A549 (cell line): Measurements from ENCODE around the gene SNCB. TPM values are rescaled to one million over a fixed set of nuclear protein-coding genes. Genes with fewer than 3 reads are reported as not detected.
A peak's percentile ranks its signal among the peaks of the same experiment; 100 is the strongest.

Experiments used
- ATAC-seq, 2 experiments: fragments of 200-7000 bp in 1 of 2; fragments of >200 bp in 1 of 2; cut with Nextera tagmentation in 1 of 2; cut with Tn5 transposase in 1 of 2; 3 replicates each; pipeline versions ENCODE4 v1.8.0 to v1.9.1; 2018 to 2020; ENCODE audit warnings: mild to moderate bottlenecking in 1 of 2, moderate library complexity in 1 of 2
- CTCF ChIA-PET: fragments of 300-600 bp; sonication (Branson Sonifier 250); formaldehyde crosslinking; extraction: SDS; loops from one replicate; lab custom pipeline; 2021; ENCODE audit warnings: antibody characterized with exemption, inconsistent platforms; lab: Yijun Ruan, JAX
- POLR2A ChIA-PET: fragments of 350-600 bp; formaldehyde crosslinking; extraction: SDS; loops from one replicate; lab custom pipeline; 2021; ENCODE audit warnings: antibody characterized with exemption, inconsistent platforms; lab: Yijun Ruan, JAX
- DNase-seq, 2 experiments: peaks; one replicate each; pipeline versions ENCODE4 v3.0.0 to v3.0.0-alpha.2; 2011 to 2016; ENCODE audit warnings: low read depth in 1 of 2, low spot score in 1 of 2
- FAIRE-seq: peaks from 2 replicates; lab custom pipeline; 2011; peaks lifted over from hg19 to GRCh38; lab: Jason Lieb, UNC
- H3K27ac ChIP-seq, 2 experiments: fragments of >200 bp; sonication (Bioruptor Twin); formaldehyde crosslinking; 3 replicates each; pipeline ENCODE4 v1.5.1; 2016 to 2017
- H3K4me1 ChIP-seq: fragments of >200 bp; sonication (Bioruptor Twin); formaldehyde crosslinking; 3 replicates; pipeline ENCODE4 v1.6.1; 2016
- H3K4me2 ChIP-seq: fragments of >200 bp; sonication (Bioruptor Twin); formaldehyde crosslinking; 3 replicates; pipeline ENCODE4 v1.6.1; 2016
- H3K4me3 ChIP-seq: fragments of >200 bp; sonication (Bioruptor Twin); formaldehyde crosslinking; 3 replicates; pipeline ENCODE4 v1.5.1; 2016
- H3K9me3 ChIP-seq: fragments of >200 bp; sonication (Bioruptor Twin); formaldehyde crosslinking; 3 replicates; pipeline ENCODE4 v1.6.1; 2016
- BHLHE40 ChIP-seq: IDR thresholded peaks from 2 replicates; pipeline ENCODE4 v1.6.1; 2012; ENCODE audit warnings: low read depth, low read length, inconsistent platforms
- CBX8 ChIP-seq: fragments of 200-600 bp; sonication (generic); IDR thresholded peaks from 2 replicates; pipeline ENCODE4 v1.6.1; 2016
- CEBPB ChIP-seq, 2 experiments: fragments of >200 bp in 1 of 2; sonication (Bioruptor Twin) in 1 of 2; formaldehyde crosslinking in 1 of 2; IDR thresholded peaks; 2 replicates each; pipeline ENCODE4 v1.6.1; 2012 to 2016
- CHD2 ChIP-seq: fragments of 150-350 bp; IDR thresholded peaks from 2 replicates; pipeline ENCODE4 v1.6.1; 2014; ENCODE audit warnings: low read length; ENCODE audit not compliant: partially characterized antibody
- EP300 ChIP-seq, 2 experiments: fragments of >200 bp; sonication (Bioruptor Twin); formaldehyde crosslinking; IDR thresholded peaks; 2 replicates in 1 of 2; 3 replicates in 1 of 2; pipeline ENCODE4 v1.6.1; 2016 to 2017
- FOSL2 ChIP-seq, 2 experiments: fragments of 450-650 bp in 1 of 2; fragments of >200 bp in 1 of 2; sonication (Bioruptor Twin) in 1 of 2; formaldehyde crosslinking; IDR thresholded peaks; 2 replicates each; pipeline versions ENCODE4 v1.5.0 to v1.6.1; 2016 to 2020; ENCODE audit warnings: mild to moderate bottlenecking in 1 of 2, moderate library complexity in 1 of 2
- FOXS1 ChIP-seq: fragments of 250-450 bp; sonication (Bioruptor Pico); IDR thresholded peaks from 2 replicates; pipeline ENCODE4 v1.5.0; 2020; ENCODE audit warnings: mild to moderate bottlenecking, moderate library complexity
- HEYL ChIP-seq: fragments of 250-450 bp; sonication (Bioruptor Pico); IDR thresholded peaks from 2 replicates; pipeline ENCODE4 v1.8.0; 2021; ENCODE audit warnings: mild to moderate bottlenecking, moderate library complexity
- HOXA7 ChIP-seq: fragments of 250-450 bp; sonication (Bioruptor Pico); IDR thresholded peaks from 2 replicates; pipeline ENCODE4 v1.5.0; 2020; ENCODE audit warnings: mild to moderate bottlenecking, moderate library complexity
- JUN ChIP-seq, 2 experiments: fragments of >200 bp; sonication (Bioruptor Twin); formaldehyde crosslinking; IDR thresholded peaks; 2 replicates in 1 of 2; 3 replicates in 1 of 2; pipeline ENCODE4 v1.6.1; 2016 to 2017
- JUNB ChIP-seq: fragments of >200 bp; sonication (Bioruptor Twin); formaldehyde crosslinking; IDR thresholded peaks from 2 replicates; pipeline ENCODE4 v1.6.1; 2016
- MAFK ChIP-seq: fragments of 450-650 bp; IDR thresholded peaks from 2 replicates; pipeline ENCODE4 v1.6.1; 2014; ENCODE audit not compliant: partially characterized antibody
- MAX ChIP-seq: IDR thresholded peaks from 2 replicates; pipeline ENCODE4 v1.6.1; 2012
- MAZ ChIP-seq: fragments of 150-350 bp; IDR thresholded peaks from 2 replicates; pipeline ENCODE4 v1.6.1; 2014; ENCODE audit warnings: antibody characterized with exemption, low read depth, low read length, borderline replicate concordance
- MYC ChIP-seq: IDR thresholded peaks from 2 replicates; pipeline ENCODE4 v1.6.1; 2012; ENCODE audit warnings: mild to moderate bottlenecking, inconsistent platforms, low read length, improper control_type of control experiment, borderline replicate concordance
- PHF8 ChIP-seq: fragments of 200-600 bp; sonication (generic); IDR thresholded peaks from 2 replicates; pipeline ENCODE4 v1.6.1; 2016; ENCODE audit warnings: low read depth, mild to moderate bottlenecking, antibody characterized with exemption, moderate library complexity, borderline replicate concordance
- POLR2A ChIP-seq: IDR thresholded peaks from 2 replicates; pipeline ENCODE4 v1.6.1; 2012; ENCODE audit warnings: mild to moderate bottlenecking, low read length
- RNF2 ChIP-seq: fragments of 200-600 bp; sonication (generic); IDR thresholded peaks from 2 replicates; pipeline ENCODE4 v1.6.1; 2016; ENCODE audit warnings: low read depth, mild to moderate bottlenecking, antibody characterized with exemption, moderate library complexity, borderline replicate concordance
- TFCP2L1 ChIP-seq: fragments of 250-450 bp; sonication (Bioruptor Pico); IDR thresholded peaks from 2 replicates; pipeline ENCODE4 v1.5.0; 2021; ENCODE audit warnings: mild to moderate bottlenecking
- TP53 ChIP-seq: fragments of 250-450 bp; sonication (Bioruptor Pico); IDR thresholded peaks from 2 replicates; pipeline ENCODE4 v1.5.0; 2021; ENCODE audit warnings: mild to moderate bottlenecking, moderate library complexity
- ZFP36 ChIP-seq: fragments of 450-650 bp; IDR thresholded peaks from 2 replicates; pipeline ENCODE4 v1.6.1; 2014; ENCODE audit warnings: borderline replicate concordance; ENCODE audit not compliant: partially characterized antibody
- ZSCAN20 ChIP-seq: fragments of 250-450 bp; sonication (Bioruptor Pico); IDR thresholded peaks from 2 replicates; pipeline ENCODE4 v1.8.0; 2022; ENCODE audit warnings: mild to moderate bottlenecking, moderate library complexity
- WGBS: methylation state at CpG from one replicate; pipeline ENCODE4 v1.1.6; 2017; ENCODE audit errors: missing lambda C conversion rate; 5-methylcytosine and 5-hydroxymethylcytosine counted together
- polyA plus RNA-seq, 4 experiments: library from polyadenylated mRNA; depleted of rRNA in 3 of 4; stranded (reverse); fragments of >200 nt; fragmentation: RNase III in 1 of 4; extraction: RNeasy Plus Mini Kit Qiagen cat#74134 plus additional on column Dnase treatment in 1 of 4; gene quantifications; 2 replicates in 3 of 4; 3 replicates in 1 of 4; pipeline ENCODE4 v1.2.3, GENCODE V29; 2011 to 2017
- TF ChIP-seq, protein P1 (sequence below): fragments of 200-600 bp; sonication (generic); IDR thresholded peaks from 2 replicates; pipeline ENCODE4 v1.6.1; 2016; ENCODE audit warnings: antibody characterized with exemption, mild to moderate bottlenecking, moderate library complexity
- TF ChIP-seq, protein P2 (sequence below): fragments of 150-350 bp; IDR thresholded peaks from 2 replicates; pipeline ENCODE4 v1.6.1; 2014; ENCODE audit warnings: low read depth, mild to moderate bottlenecking, low read length

SNCB gene
- polyA plus RNA-seq, 2 of the 4 experiments (the other 2 are of a cell fraction), result 0.37 to 0.74 TPM

DNA sequence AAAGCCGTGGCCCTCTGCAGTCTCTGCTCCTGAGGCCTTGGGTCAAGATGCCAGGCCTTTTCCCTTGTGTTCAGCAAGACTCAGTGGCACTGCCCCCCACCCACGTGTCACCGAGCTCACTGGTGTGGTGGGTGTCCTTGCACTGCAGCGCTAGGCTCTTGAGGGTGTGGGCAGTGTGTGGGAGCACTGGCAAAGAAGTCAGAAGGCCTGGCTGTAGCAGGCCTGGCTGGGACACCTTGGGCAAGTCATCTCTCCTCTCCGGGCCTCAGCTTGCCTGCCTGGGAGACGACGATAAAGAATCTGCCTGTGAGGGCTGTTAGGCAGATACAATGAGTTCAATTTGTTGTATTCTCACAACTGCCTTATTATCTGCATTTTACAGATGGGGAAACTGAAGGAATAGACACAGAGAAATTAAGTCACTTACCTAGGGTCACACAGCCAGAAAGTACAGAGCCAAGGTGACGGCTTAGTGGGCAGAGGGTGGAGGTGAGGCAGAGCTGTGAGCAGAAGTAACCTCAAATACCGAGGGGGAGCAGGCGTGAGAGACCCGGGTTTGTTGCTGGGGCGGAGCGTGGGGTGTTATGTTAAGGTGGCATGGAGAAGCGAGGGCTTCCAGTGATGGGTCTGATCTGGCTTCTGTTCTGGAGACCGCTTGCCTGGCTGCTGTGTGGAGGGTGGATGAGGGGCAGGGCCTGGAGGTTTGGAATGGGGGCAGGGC, 18.3 kb upstream of the SNCB start:
- ChIA-PET CTCF (interaction anchor here (1.1 to 6.8 kb wide), 9 partner anchors 9 to 465 kb away, joined by 3 to 68 read pairs (median 10); partner anchors contain the start of gene FAF2), POLR2A (interaction anchor here (0.7 to 2.5 kb wide), 2 partner anchors 17 to 379 kb away, joined by 5 to 24 read pairs; partner anchors contain the start of genes EIF4E1B and SNCB)
- Histone ChIP-seq H3K4me3 (peak overlapping the region; percentile 66), H3K9me3 (no peaks in the 10 kb centered on the region), H3K4me1 (peaks cover 14% of the 10 kb centered on the region), H3K4me2 (peak overlapping the region; percentile 94), H3K27ac (peak overlapping the region in 1 of 2 experiments; percentile 94; a peak in 3 of 6 replicates)
- FAIRE-seq (no peak), ATAC-seq (no peak), DNase-seq (no peak)
- WGBS, result 84% methylated on average over 11 of the region's 15 CpGs
- TF ChIP-seq ZFP36 (no peak), MAX (no peak), CHD2 (no peak), MAZ (no peak), JUNB (no peak)
- TF ChIP-seq, protein P1, sequence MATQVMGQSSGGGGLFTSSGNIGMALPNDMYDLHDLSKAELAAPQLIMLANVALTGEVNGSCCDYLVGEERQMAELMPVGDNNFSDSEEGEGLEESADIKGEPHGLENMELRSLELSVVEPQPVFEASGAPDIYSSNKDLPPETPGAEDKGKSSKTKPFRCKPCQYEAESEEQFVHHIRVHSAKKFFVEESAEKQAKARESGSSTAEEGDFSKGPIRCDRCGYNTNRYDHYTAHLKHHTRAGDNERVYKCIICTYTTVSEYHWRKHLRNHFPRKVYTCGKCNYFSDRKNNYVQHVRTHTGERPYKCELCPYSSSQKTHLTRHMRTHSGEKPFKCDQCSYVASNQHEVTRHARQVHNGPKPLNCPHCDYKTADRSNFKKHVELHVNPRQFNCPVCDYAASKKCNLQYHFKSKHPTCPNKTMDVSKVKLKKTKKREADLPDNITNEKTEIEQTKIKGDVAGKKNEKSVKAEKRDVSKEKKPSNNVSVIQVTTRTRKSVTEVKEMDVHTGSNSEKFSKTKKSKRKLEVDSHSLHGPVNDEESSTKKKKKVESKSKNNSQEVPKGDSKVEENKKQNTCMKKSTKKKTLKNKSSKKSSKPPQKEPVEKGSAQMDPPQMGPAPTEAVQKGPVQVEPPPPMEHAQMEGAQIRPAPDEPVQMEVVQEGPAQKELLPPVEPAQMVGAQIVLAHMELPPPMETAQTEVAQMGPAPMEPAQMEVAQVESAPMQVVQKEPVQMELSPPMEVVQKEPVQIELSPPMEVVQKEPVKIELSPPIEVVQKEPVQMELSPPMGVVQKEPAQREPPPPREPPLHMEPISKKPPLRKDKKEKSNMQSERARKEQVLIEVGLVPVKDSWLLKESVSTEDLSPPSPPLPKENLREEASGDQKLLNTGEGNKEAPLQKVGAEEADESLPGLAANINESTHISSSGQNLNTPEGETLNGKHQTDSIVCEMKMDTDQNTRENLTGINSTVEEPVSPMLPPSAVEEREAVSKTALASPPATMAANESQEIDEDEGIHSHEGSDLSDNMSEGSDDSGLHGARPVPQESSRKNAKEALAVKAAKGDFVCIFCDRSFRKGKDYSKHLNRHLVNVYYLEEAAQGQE, result peak; percentile 23; the same call in 1 of the 2 replicates

GRCh38 chr5:176647843-176648473, 17.6 kb upstream of the SNCB start:
- no peak for TF ChIP-seq TP53 (CRISPR knock-in tag)
- FAIRE-seq (no peak), ATAC-seq (peak; percentile 3 to 6; a peak in 3 of 6 replicates), DNase-seq (no peak)
- Histone ChIP-seq H3K4me1 (peaks cover 14% of the 10 kb centered on the region), H3K4me2 (peak overlapping the region; percentile 94), H3K4me3 (peak overlapping the region; percentile 66), H3K9me3 (no peaks in the 10 kb centered on the region), H3K27ac (peak overlapping the region; percentile 86 to 94)
- ChIA-PET CTCF (interaction anchor here (1.1 to 6.8 kb wide), 10 partner anchors 10 to 465 kb away, joined by 3 to 68 read pairs (median 7); partner anchors contain the start of gene FAF2), POLR2A (interaction anchor here (0.7 to 2.5 kb wide), 2 partner anchors 17 to 380 kb away, joined by 5 to 24 read pairs; partner anchors contain the start of genes EIF4E1B and SNCB)
- 14% methylated on average over 17 of the region's 20 CpGs for WGBS

DNA sequence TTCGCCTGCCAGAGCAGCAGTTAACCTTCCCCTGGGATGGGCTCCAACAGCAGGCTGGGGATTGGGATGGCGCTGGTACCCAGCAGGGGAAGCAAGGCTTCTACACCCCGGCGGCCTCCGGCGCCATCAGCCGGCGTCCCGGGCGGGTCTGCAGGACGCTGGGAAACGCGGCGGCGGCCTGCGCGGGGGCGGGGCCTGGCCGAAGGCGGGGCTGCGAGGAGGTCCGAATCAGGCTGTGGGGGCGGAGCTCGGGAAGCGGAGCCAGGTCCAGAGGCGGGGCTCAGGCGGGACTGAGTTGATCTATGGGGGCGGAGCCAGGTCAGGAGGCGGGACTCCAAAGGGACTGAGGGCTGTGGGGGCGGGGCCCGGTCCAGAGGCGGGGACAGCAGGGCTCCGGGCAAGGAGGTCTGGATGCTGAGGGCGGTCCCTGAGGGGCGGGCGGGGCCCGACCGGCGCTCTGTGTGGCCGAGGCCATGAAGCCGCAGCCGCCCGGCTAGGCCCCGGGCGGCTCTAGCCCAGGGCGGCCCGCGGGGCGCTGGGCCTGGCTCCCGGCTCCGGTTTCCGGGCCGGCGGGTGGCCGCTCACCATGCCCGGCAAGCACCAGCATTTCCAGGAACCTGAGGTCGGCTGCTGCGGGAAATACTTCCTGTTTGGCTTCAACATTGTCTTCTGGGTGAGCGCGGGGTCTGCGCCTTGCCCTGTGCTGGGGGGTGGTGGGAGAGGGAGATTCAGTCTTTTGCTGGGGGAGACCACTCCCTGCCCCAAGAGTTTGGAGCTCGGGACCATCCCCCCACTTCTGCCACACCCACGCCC, 16.9 kb upstream of the SNCB start, which contains the start of gene TSPAN17:
Gene TSPAN17 (plus strand): TSS at position 455 of the 813 bp plus-strand sequence. CDS start 132 bp downstream, at position 587.
- ATAC-seq, result peak; percentile 82 to 95
- H3K4me3 ChIP-seq, result peak within 1 kb of the TSS; percentile 66
- CTCF ChIA-PET, result interaction anchor here (0.6 to 6.8 kb wide), 20 partner anchors 11 to 466 kb away, joined by 3 to 68 read pairs (median 4); partner anchors contain the start of gene FAF2
- FAIRE-seq, result peak; percentile 82
- 5% methylated on average over 8 of the region's 63 CpGs for WGBS
- H3K9me3 ChIP-seq, result no peaks in the 10 kb centered on the region
- DNase-seq, result peak; percentile 92 to 98
- peak within 1 kb of the TSS; percentile 94 for H3K4me2 ChIP-seq
- POLR2A ChIA-PET, result interaction anchor here (0.5 to 2.5 kb wide), 17 partner anchors 10 to 226 kb away, joined by 3 to 24 read pairs (median 4); partner anchors contain the start of genes EIF4E1B, FAF2, RNF44 and SNCB
- peak within 1 kb of the TSS; percentile 86 to 94 for H3K27ac ChIP-seq
- peaks cover 14% of the 10 kb centered on the region for H3K4me1 ChIP-seq
- TF ChIP-seq BHLHE40 (no peak), MYC (0 out of 2 replicates have a peak, but pooled peaks have one; percentile 36), MAZ (no peak), FOXS1 (CRISPR knock-in tag) (no peak), ZSCAN20 (CRISPR knock-in tag) (no peak), JUN (IDR thresholded peaks at IDR 0.05) (peak in 1 of 2 experiments; percentile 83; a peak in 2 of 5 replicates), RNF2 (no peak), EP300 (IDR thresholded peaks at IDR 0.05) (no peak), POLR2A (peak; percentile 97), MAFK (no peak), MAX (peak; percentile 61), CBX8 (no peak), TFCP2L1 (CRISPR knock-in tag) (0 out of 2 replicates have a peak, but pooled peaks have one; percentile 10), PHF8 (peak; percentile 89), CEBPB (IDR thresholded peaks at IDR 0.05) (no peak), HOXA7 (no peak), HEYL (no peak), FOSL2 (IDR thresholded peaks at IDR 0.05) (no peak), FOSL2 (CRISPR knock-in tag; IDR thresholded peaks at IDR 0.05) (0 out of 2 replicates have a peak, but pooled peaks have one; percentile 7)
- TF ChIP-seq, protein P2, sequence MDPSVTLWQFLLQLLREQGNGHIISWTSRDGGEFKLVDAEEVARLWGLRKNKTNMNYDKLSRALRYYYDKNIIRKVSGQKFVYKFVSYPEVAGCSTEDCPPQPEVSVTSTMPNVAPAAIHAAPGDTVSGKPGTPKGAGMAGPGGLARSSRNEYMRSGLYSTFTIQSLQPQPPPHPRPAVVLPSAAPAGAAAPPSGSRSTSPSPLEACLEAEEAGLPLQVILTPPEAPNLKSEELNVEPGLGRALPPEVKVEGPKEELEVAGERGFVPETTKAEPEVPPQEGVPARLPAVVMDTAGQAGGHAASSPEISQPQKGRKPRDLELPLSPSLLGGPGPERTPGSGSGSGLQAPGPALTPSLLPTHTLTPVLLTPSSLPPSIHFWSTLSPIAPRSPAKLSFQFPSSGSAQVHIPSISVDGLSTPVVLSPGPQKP, result no peak
